Breast epithelium (tissue), 3 donors: Measurements from ENCODE around the gene JMJD1C.

ENCODE experiments used
- POLR2A ChIP-seq: fragments of 450-650 bp; IDR thresholded peaks from one replicate; pipeline ENCODE4 v1.6.1; 2016; ENCODE audit warnings: antibody characterized with exemption, mild to moderate bottlenecking, moderate library complexity
- TF ChIP-seq, protein P1 (sequence below), 3 donors: fragments of 450-650 bp; IDR thresholded peaks; one replicate each; pipeline ENCODE4 v1.5.1; 2016 to 2017; ENCODE audit warnings: antibody characterized with exemption in 3 of 3, mild to moderate bottlenecking in 3 of 3, moderate library complexity in 3 of 3

DNA sequence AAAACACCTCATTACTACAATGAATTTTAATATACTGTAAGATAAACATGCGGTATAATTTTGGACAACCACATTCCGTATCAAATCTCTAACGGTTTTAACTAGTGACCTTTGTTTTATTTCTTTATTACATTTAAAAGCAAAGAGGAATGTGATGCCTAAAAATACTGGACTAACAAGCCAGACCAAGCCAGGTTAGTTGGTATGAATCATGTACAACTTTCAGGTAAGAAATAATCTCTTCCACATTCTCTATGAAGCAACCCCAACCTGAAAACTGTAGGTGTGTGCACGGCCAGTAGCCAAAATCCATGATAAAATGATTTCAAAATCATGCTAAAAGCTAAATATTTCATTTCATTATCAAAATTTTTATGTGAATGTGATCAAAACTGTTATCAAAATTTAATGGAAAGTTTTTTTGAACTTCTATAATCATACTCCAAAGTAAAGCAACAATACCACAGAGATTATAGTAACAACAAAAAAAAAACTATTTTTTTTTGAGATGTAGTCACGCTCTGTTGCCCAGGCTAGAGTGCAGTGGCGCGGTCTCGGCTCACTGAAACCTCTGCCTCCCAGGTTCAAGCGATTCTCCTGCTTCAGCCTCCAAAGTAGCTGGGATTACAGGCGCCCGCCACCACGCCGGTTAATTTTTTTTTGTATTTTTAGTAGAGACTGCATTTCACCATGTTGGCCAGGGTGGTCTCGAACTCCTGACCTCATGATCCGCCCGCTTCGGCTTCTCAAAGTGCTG lies 205.5 kb downstream of the JMJD1C start:
- no peak for TF ChIP-seq POLR2A
- TF ChIP-seq, protein P1, sequence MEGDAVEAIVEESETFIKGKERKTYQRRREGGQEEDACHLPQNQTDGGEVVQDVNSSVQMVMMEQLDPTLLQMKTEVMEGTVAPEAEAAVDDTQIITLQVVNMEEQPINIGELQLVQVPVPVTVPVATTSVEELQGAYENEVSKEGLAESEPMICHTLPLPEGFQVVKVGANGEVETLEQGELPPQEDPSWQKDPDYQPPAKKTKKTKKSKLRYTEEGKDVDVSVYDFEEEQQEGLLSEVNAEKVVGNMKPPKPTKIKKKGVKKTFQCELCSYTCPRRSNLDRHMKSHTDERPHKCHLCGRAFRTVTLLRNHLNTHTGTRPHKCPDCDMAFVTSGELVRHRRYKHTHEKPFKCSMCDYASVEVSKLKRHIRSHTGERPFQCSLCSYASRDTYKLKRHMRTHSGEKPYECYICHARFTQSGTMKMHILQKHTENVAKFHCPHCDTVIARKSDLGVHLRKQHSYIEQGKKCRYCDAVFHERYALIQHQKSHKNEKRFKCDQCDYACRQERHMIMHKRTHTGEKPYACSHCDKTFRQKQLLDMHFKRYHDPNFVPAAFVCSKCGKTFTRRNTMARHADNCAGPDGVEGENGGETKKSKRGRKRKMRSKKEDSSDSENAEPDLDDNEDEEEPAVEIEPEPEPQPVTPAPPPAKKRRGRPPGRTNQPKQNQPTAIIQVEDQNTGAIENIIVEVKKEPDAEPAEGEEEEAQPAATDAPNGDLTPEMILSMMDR (IDR thresholded peaks at IDR 0.05) = no peak
